ENCODE data around the gene DTL. TPM values are rescaled to one million over a fixed set of nuclear protein-coding genes. Genes with fewer than 3 reads are reported as not detected.

DTL gene
- total RNA-seq, 2 experiments from 2014 or later = 61.7 to 64.4 TPM

DNA sequence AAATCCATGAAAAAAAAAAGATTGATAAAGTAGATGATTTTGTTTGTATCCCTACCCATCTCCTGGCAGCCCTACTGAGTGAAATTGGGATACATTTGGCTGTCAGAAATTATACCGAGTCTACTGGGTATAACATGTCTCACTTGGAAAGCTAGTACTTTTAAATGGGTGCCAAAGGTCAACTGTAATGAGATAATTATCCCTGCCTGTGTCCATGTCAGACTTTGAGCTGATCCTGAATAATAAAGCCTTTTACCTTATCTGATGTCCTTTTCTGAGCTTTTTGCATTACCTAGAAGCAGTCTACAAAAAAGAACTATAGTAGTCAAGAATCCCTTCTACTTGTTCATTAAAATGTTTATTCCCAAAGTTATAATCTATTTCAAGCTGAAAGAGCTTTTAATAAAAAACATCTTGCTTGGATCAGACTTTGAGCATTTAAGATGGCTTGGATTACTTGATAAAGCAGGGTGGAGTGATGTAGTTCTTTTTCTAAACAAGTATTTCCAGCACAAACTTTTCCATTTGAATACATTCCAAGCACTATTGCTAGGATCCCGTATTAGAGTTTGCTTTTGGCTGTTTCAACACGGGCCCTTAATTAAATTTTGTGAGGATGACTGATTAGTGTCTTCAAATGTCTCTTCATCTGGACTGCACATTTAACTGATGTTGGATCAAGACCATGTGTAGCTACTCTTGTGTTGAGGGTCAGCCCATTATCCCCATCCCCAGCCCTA lies 69.2 kb downstream of the DTL start:
- TF ChIP-seq, protein P1, sequence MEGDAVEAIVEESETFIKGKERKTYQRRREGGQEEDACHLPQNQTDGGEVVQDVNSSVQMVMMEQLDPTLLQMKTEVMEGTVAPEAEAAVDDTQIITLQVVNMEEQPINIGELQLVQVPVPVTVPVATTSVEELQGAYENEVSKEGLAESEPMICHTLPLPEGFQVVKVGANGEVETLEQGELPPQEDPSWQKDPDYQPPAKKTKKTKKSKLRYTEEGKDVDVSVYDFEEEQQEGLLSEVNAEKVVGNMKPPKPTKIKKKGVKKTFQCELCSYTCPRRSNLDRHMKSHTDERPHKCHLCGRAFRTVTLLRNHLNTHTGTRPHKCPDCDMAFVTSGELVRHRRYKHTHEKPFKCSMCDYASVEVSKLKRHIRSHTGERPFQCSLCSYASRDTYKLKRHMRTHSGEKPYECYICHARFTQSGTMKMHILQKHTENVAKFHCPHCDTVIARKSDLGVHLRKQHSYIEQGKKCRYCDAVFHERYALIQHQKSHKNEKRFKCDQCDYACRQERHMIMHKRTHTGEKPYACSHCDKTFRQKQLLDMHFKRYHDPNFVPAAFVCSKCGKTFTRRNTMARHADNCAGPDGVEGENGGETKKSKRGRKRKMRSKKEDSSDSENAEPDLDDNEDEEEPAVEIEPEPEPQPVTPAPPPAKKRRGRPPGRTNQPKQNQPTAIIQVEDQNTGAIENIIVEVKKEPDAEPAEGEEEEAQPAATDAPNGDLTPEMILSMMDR (conservative IDR thresholded peaks at IDR 0.05; ENCODE audit: low read length) = no peak
- TF ChIP-seq EZH2phosphoT487 (IDR thresholded peaks at IDR 0.05; ENCODE audit: borderline replicate concordance, low read depth, low read length) = no peak
- no peaks in the 10 kb centered on the region for H3K9me2 ChIP-seq (ENCODE audit: insufficient read depth, low read length)
- H3K27ac ChIP-seq (ENCODE audit: low read depth, low read length, poor library complexity, severe bottlenecking) = no peak overlapping the region
- ChIA-PET CTCF (ENCODE audit: unreplicated experiment) (no interaction called here), POLR2A (interaction anchor here (0.5 to 1.9 kb wide), 5 partner anchors 11 to 902 kb away, joined by 3 to 7 read pairs (median 3); no protein-coding TSS in a partner anchor)
- BruUV-seq (replicated peaks) = no TSS peak
- intact Hi-C loops (cut with micrococcal nuclease; ENCODE audit: unreplicated experiment) = no loop called here
- no peaks in the 10 kb centered on the region for H3K4me1 ChIP-seq (ENCODE audit: insufficient read depth, low read length, poor library complexity, severe bottlenecking)
- DNase-seq (ENCODE audit: low spot score) = no peak
- peaks cover 22% of the 10 kb centered on the region; the same call in 1 of the 2 replicates for H3K79me2 ChIP-seq (ENCODE audit: insufficient read depth, low read depth, low read length)
- peaks cover 10% of the 10 kb centered on the region; the same call in 1 of the 2 replicates for H4K20me1 ChIP-seq (ENCODE audit: insufficient read depth, low read length)
- no peaks in the 10 kb centered on the region for H3K9me3 ChIP-seq (ENCODE audit: low read length)
- no peak overlapping the region for H3K4me2 ChIP-seq (ENCODE audit: low read length)
- no peak overlapping the region for H3K4me3 ChIP-seq (ENCODE audit: low read depth, low read length, poor library complexity, severe bottlenecking)
- H2AFZ ChIP-seq (ENCODE audit: low read length) = no peak overlapping the region
- H3K36me3 ChIP-seq (ENCODE audit: insufficient read depth, low read length) = peaks cover 99% of the 10 kb centered on the region

DNA sequence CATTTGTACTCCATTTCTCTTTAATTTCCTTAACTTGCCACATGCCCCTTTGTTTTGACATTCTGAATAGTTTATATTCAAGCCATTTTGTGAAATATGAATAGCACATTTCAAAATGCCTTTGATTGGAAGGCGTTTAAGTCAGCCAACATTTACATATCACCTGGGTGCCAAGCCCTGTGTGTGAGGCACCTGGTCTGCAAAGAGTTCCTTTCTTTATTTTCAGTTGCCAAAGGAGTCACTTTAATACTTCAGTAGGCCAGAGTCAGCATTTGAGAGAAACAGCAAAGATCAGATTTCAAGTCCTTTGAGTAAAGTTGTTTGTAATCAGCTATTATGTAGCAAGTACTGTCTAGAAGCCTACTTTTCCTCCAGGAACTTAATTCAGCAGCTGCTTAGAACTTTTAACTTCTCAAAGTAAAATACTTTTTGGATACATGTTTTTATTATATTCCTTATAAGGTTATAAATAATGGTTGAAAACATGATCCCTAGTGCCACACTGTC lies 70.8 kb downstream of the DTL start:
- Histone ChIP-seq H3K27ac (ENCODE audit: low read depth, low read length, poor library complexity, severe bottlenecking) (no peak overlapping the region), H3K9me3 (ENCODE audit: low read length) (no peaks in the 10 kb centered on the region), H3K79me2 (ENCODE audit: insufficient read depth, low read depth, low read length) (peaks cover 18% of the 10 kb centered on the region; the same call in 1 of the 2 replicates), H3K9me2 (ENCODE audit: insufficient read depth, low read length) (no peaks in the 10 kb centered on the region), H3K4me1 (ENCODE audit: insufficient read depth, low read length, poor library complexity, severe bottlenecking) (no peaks in the 10 kb centered on the region), H3K4me2 (ENCODE audit: low read length) (no peak overlapping the region), H2AFZ (ENCODE audit: low read length) (no peak overlapping the region), H4K20me1 (ENCODE audit: insufficient read depth, low read length) (peaks cover 6% of the 10 kb centered on the region; the same call in 1 of the 2 replicates), H3K36me3 (ENCODE audit: insufficient read depth, low read length) (peaks cover 99% of the 10 kb centered on the region), H3K4me3 (ENCODE audit: low read depth, low read length, poor library complexity, severe bottlenecking) (no peak overlapping the region)
- no peak for TF ChIP-seq EZH2phosphoT487 (IDR thresholded peaks at IDR 0.05; ENCODE audit: borderline replicate concordance, low read depth, low read length)
- TF ChIP-seq, protein P1 (conservative IDR thresholded peaks at IDR 0.05; ENCODE audit: low read length) = no peak
- no TSS peak for BruUV-seq (replicated peaks)
- POLR2A ChIA-PET = interaction anchor here (1.1 to 1.9 kb wide), 4 partner anchors 9 to 37 kb away, joined by 3 to 7 read pairs (median 3); no protein-coding TSS in a partner anchor
- no peak for DNase-seq (ENCODE audit: low spot score)
- CTCF ChIA-PET (ENCODE audit: unreplicated experiment) = no interaction called here
- intact Hi-C loops (cut with micrococcal nuclease; ENCODE audit: unreplicated experiment) = no loop called here

DNA sequence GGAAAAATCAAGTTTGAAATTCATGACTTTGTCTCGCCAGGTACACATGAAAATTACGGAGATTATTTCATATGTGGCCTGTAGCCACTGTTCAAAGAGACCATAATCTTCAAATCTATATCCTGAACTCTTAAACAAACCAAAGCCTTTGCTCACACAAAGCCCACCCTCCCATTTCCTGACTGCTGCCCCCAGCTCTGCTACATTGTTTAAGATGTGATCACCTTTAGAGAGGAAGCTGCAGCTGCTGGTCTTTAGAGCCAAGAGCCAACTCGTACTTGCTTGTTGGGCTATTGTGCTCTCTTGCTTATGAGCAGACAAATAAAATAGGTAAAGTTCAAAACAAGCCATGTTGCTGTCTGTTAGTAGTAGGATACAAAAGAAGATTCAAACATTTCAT lies 71.9 kb downstream of the DTL start:
- no peak for TF ChIP-seq EZH2phosphoT487 (IDR thresholded peaks at IDR 0.05; ENCODE audit: borderline replicate concordance, low read depth, low read length)
- TF ChIP-seq, protein P1 (conservative IDR thresholded peaks at IDR 0.05; ENCODE audit: low read length) = no peak
- no TSS peak for BruUV-seq (replicated peaks)
- no peak overlapping the region for H3K4me3 ChIP-seq (ENCODE audit: low read depth, low read length, poor library complexity, severe bottlenecking)

More for the DNA sequence above, 71.9 kb downstream of the DTL start:
- H4K20me1 ChIP-seq (ENCODE audit: insufficient read depth, low read length) = no peaks in the 10 kb centered on the region; the same call in 1 of the 2 replicates
- H3K27ac ChIP-seq (ENCODE audit: low read depth, low read length, poor library complexity, severe bottlenecking) = no peak overlapping the region
- ChIA-PET POLR2A (interaction anchor here (0.6 to 1.1 kb wide), 7 partner anchors 10 to 192 kb away, joined by 3 to 4 read pairs (median 3); no protein-coding TSS in a partner anchor), CTCF (ENCODE audit: unreplicated experiment) (no interaction called here)
- no peak overlapping the region for H2AFZ ChIP-seq (ENCODE audit: low read length)
- peaks cover 18% of the 10 kb centered on the region; the same call in 1 of the 2 replicates for H3K79me2 ChIP-seq (ENCODE audit: insufficient read depth, low read depth, low read length)
- no peak for DNase-seq (ENCODE audit: low spot score)
- H3K4me1 ChIP-seq (ENCODE audit: insufficient read depth, low read length, poor library complexity, severe bottlenecking) = peaks cover 7% of the 10 kb centered on the region
- peaks cover 99% of the 10 kb centered on the region for H3K36me3 ChIP-seq (ENCODE audit: insufficient read depth, low read length)
- no peaks in the 10 kb centered on the region for H3K9me3 ChIP-seq (ENCODE audit: low read length)
- H3K4me2 ChIP-seq (ENCODE audit: low read length) = no peak overlapping the region
- intact Hi-C loops (cut with micrococcal nuclease; ENCODE audit: unreplicated experiment) = no loop called here
- no peaks in the 10 kb centered on the region for H3K9me2 ChIP-seq (ENCODE audit: insufficient read depth, low read length)

Measured in OCI-LY7 (cell line).